HPDE6-E6E7 (cell line): ENCODE data around the gene DEUP1.
"Not testable (repeated sequence)": the region's sequence is repeated elsewhere in the genome, so short reads cannot be mapped to it uniquely, and the experiment has no call there.

ENCODE experiments used
- DNase-seq: peaks from one replicate; pipeline ENCODE4 v3.0.0; 2011; ENCODE audit warnings: missing footprints; ENCODE audit errors: extremely low spot score

The DEUP1 gene

DNA sequence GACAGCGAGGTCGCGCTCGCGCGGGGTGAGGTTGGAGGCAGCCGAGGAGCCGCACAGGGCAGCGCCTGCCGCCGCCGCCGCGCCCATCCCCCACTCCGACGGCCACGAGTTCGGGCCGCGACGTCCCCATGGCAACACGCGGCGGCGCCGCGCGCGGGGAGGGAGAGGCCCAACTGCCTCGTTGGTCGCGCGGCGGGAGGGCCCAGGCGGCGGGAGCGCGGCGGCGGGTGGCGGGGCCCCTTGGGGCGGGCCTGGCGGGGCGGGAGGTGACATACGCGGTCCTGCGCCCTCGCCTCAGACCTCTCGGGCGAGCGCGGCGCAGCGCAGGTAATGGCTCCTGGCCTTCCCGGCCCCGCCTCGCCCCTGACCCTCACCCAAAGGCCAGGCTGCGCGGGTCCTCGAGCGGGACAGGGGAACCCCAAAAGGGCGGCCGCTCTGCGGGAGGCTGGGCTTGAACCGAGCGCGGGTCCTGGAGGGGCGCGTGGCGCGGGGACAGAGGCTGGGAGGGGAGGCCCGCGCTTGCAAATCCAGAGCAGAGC lies at the start of gene DEUP1:
TSS of gene DEUP1 (plus strand) at position 297 of the 539 bp plus-strand sequence. CDS start 1,518 bp downstream, outside the sequence.
- DNase-seq: no peak

GRCh38 chr11:93285430-93285829 lies 45.1 kb upstream of the DEUP1 start:
- DNase-seq: no peak

- no peak for DNase-seq
Observed at GRCh38 chr11:93287434-93287833, 43.1 kb upstream of the DEUP1 start.

DNA sequence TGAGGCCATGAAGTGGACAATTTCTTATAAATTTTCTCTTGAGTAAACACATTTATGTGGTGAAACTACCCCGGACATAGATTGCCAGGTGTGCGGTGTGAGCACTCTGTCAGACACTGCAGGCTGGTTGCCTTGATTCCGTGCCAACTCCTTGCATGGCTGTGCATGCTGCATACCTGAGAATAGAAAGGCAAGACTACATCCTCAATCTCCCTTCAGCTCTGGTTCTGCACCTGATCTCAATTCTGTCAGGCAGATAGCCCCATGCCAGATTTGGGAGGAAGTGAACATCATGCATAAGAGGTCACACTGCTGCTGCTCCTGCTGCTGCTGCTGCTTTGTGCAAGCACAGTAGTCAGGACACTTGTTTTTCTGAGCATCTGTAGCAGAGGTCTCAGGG lies 42.5 kb upstream of the DEUP1 start:
- DNase-seq: no peak

- no peak for DNase-seq
Observed at GRCh38 chr11:93288767-93289166, 41.8 kb upstream of the DEUP1 start.

GRCh38 chr11:93289782-93290463 lies 40.6 kb upstream of the DEUP1 start:
- DNase-seq: no peak

- DNase-seq: no peak
Observed at GRCh38 chr11:93291110-93291509, 39.4 kb upstream of the DEUP1 start.

GRCh38 chr11:93291898-93292297 lies 38.6 kb upstream of the DEUP1 start:
- no peak for DNase-seq

GRCh38 chr11:93295921-93296575 lies 34.5 kb upstream of the DEUP1 start:
- DNase-seq: no peak

- DNase-seq: no peak
Observed at GRCh38 chr11:93303689-93304088, 26.9 kb upstream of the DEUP1 start.

- DNase-seq: not testable (repeated sequence)
Observed at GRCh38 chr11:93314399-93314798, 16.1 kb upstream of the DEUP1 start.

- DNase-seq: no peak
Observed at GRCh38 chr11:93319224-93319839, 11.2 kb upstream of the DEUP1 start.

- no peak for DNase-seq
Observed at GRCh38 chr11:93320230-93320629, 10.3 kb upstream of the DEUP1 start.

GRCh38 chr11:93322207-93322606 lies 8.3 kb upstream of the DEUP1 start:
- no peak for DNase-seq

- DNase-seq: no peak
Observed at GRCh38 chr11:93323747-93324146, 6.8 kb upstream of the DEUP1 start.

GRCh38 chr11:93324500-93324899 lies 6.0 kb upstream of the DEUP1 start:
- no peak for DNase-seq

DNA sequence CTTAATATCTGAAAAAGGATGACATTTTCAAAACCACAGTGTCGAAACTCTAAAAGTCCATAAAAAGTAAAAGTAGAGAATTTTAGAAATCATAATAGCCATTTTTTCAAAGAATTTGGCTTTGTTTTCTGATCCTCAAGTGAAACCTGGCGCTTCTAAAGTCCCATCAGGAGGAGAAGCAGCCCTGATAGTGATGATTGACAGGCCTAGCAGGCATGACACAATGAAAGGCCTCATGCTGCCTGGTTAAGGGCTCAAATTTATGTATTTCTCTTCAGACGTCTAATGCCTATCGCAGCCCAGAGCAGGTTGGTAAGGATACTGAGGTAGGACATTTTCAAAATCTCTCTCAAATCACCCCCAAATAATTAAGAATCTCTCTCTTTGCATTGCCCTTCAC lies 3.9 kb upstream of the DEUP1 start:
- no peak for DNase-seq

DNA sequence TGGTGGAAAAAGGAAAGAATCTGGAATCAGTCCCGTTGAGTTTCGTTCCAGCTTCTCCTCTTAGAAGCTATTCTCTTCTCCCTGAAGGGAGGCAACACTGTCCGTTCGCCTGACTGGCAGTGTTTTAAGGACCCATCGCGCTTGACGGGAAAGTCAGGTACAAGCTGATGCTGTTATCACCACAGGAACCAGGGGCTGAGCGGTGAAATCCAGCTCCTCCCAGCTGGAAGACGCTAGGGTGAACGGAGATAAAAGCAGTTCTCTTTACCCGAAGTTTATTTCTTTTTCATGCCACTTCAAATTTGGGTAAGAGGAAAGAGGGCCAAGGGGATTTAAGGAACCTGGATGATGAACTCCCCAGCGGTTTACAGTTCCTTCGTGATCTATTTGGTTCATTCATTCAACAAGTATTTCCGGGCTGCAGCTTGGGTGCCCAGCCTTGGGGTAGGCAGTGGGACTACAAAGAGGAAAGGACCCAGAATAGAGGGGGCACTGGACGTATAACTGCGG lies 551 bp upstream of the DEUP1 start:
- DNase-seq: no peak

GRCh38 chr11:93340223-93340622 lies 9.7 kb downstream of the DEUP1 start:
- no peak for DNase-seq

- no peak for DNase-seq
Observed at GRCh38 chr11:93344855-93345333, 14.4 kb downstream of the DEUP1 start.

DNA sequence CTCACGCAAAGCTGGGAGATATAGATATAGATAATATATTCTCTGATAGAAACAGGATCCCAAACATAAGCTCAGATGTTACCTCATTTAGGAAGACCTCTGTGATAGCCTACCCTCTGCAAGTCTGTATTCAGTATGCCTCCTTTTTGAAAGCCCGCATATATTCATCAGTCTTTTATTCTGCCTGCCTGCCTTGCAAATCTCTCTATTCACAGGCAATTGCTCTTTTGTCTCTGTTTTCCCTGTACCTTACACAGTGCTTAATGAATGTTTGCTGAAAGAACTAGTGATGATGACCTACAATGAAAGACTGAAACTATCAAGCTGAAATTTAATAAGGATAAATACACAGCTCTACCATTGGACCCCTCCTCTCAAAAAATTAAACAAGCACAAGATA lies 18.4 kb downstream of the DEUP1 start:
- DNase-seq: no peak

GRCh38 chr11:93350835-93351234 lies 20.3 kb downstream of the DEUP1 start:
- DNase-seq: no peak
